Panc1 (cell line): ENCODE data around the gene SLC6A1. TPM values are rescaled to one million over a fixed set of nuclear protein-coding genes. Genes with fewer than 3 reads are reported as not detected.

ENCODE experiments used
- ATAC-seq: fragments of 200-7000 bp; cut with Tn5 transposase; 2 replicates; pipeline ENCODE4 v1.9.1; 2020; ENCODE audit warnings: mild to moderate bottlenecking, moderate library complexity
- BruUV-seq: library from RNA; stranded (reverse); fragments of 400-500 nt; replicated peaks from 2 replicates; lab custom pipeline; 2021; lab: Mats Ljungman, UMichigan
- CTCF ChIA-PET: fragments of 300-600 bp; sonication (Branson Sonifier 250); formaldehyde crosslinking; loops from one replicate; lab custom pipeline; 2022; ENCODE audit warnings: antibody characterized with exemption; lab: Charles Lee
- POLR2A ChIA-PET: fragments of 300-600 bp; sonication (Branson Sonifier 250); formaldehyde crosslinking; loops from one replicate; lab custom pipeline; 2022; ENCODE audit warnings: antibody characterized with exemption; lab: Charles Lee
- DNase-seq: peaks from one replicate; pipeline ENCODE4 v3.0.0-alpha.2; 2010; ENCODE audit warnings: low read depth, low spot score
- H3K27ac ChIP-seq: 2 replicates; pipeline ENCODE4 v1.5.1; 2011; ENCODE audit warnings: mild to moderate bottlenecking, low read length, inconsistent platforms
- H3K27me3 ChIP-seq: fragments of 200-500 bp; sonication (Bioruptor generic); 2 replicates; pipeline ENCODE4 v1.6.0; 2014; ENCODE audit warnings: low read length, inconsistent platforms; ENCODE audit not compliant: control insufficient read depth, insufficient read depth
- H3K36me3 ChIP-seq: fragments of 200-500 bp; sonication (Bioruptor generic); 2 replicates; pipeline ENCODE4 v1.5.1; 2014; ENCODE audit warnings: inconsistent platforms, mild to moderate bottlenecking, low read length, moderate library complexity; ENCODE audit not compliant: control insufficient read depth, insufficient read depth
- H3K4me1 ChIP-seq: 2 replicates; pipeline ENCODE4 v1.5.1; 2011; ENCODE audit warnings: inconsistent platforms, mild to moderate bottlenecking, low read length, moderate library complexity; ENCODE audit not compliant: control insufficient read depth, insufficient read depth
- H3K4me3 ChIP-seq, 2 experiments: 2 replicates each; pipeline ENCODE4 v1.5.1; 2011 to 2012; ENCODE audit warnings: low read depth in 2 of 2, low read length in 2 of 2, mild to moderate bottlenecking in 2 of 2, inconsistent platforms in 1 of 2, moderate library complexity in 1 of 2
- H3K9me3 ChIP-seq: fragments of 200-500 bp; sonication (Bioruptor generic); 2 replicates; pipeline ENCODE4 v1.5.1; 2014; ENCODE audit warnings: low read depth, mild to moderate bottlenecking, inconsistent platforms, low read length, moderate library complexity; ENCODE audit not compliant: control insufficient read depth, insufficient read depth
- POLR2AphosphoS5 ChIP-seq: IDR thresholded peaks from 2 replicates; pipeline ENCODE4 v1.6.1; 2012; ENCODE audit warnings: mild to moderate bottlenecking, low read depth, low read length, moderate library complexity
- SIN3A ChIP-seq: IDR thresholded peaks from 2 replicates; pipeline ENCODE4 v1.6.1; 2012; ENCODE audit warnings: low read depth, mild to moderate bottlenecking, low read length, moderate library complexity, borderline replicate concordance; ENCODE audit not compliant: insufficient read depth
- TCF7L2 ChIP-seq: IDR thresholded peaks from 2 replicates; pipeline ENCODE4 v1.6.1; 2011; ENCODE audit warnings: mild to moderate bottlenecking, low read depth, low read length, inconsistent platforms
- in situ Hi-C: cut with HindIII; loops from 2 replicates; pipeline ENCODE4 v1.10.0; 2016; ENCODE audit warnings: low sequenced_read_pairs, low pct_unique_long_range_greater_than_20kb
- intact Hi-C: fragments of 100-400 bp; cut with micrococcal nuclease; formaldehyde crosslinking; loops from one replicate; pipeline ENCODE4 v1.10.0; 2022; ENCODE audit not compliant: unreplicated experiment
- total RNA-seq: library from RNA; stranded (reverse); gene quantifications from one replicate; pipeline ENCODE4 v1.2.1, GENCODE V29; 2021; ENCODE audit not compliant: unreplicated experiment
- TF ChIP-seq, protein P1 (sequence below), 2 experiments: IDR thresholded peaks; 2 replicates each; pipeline ENCODE4 v1.6.1; 2011 to 2012; ENCODE audit warnings: low read depth in 2 of 2, control low read depth in 1 of 2, low read length in 1 of 2, mild to moderate bottlenecking in 1 of 2, moderate library complexity in 1 of 2; ENCODE audit not compliant: insufficient read depth in 1 of 2
- TF ChIP-seq, protein P2 (sequence below): fragments of 450-650 bp; IDR thresholded peaks from 2 replicates; pipeline ENCODE4 v1.5.1; 2017; ENCODE audit warnings: mild to moderate bottlenecking

Gene SLC6A1
- total RNA-seq, 1 experiment from 2014 or later: not detected

DNA sequence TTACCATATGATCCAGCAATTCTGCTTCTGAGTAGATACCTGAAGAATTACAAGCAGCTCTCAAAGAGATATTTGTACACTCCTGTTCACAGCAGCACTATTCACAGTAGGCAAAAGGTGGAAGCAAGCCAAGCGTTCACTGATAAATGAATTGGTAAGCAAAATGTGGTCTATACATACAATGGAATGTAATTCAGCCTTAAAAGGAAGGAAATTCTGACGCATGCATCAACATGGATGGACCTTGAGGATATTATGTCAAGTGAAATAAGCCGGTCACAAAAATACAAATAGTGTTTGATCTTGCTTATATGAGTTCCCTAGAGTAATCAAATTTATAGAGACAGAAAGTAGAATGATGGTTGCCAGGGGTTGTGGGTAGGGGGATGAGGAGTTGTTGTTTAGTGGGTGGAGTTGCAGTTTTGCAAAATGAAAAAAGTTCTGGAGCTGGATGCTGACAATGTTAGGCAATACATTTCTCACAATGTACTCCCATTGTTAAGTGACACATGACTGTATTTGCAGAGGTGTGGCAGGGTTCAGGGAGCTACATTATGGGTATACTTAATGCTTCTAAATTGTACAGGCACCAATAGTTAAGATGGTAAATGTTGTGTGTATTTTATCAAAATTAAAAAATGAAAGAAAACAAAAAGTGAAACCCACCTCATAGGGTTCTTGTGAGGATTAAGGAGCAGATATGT, 26.7 kb downstream of the SLC6A1 start:
- Histone ChIP-seq H3K4me1 (no peaks in the 10 kb centered on the region), H3K27me3 (no peaks in the 10 kb centered on the region; the same call in none of the 2 replicates), H3K9me3 (no peaks in the 10 kb centered on the region), H3K36me3 (no peaks in the 10 kb centered on the region), H3K27ac (no peak overlapping the region), H3K4me3 (no peak overlapping the region)
- DNase-seq (no peak), ATAC-seq (no peak)
- ChIA-PET CTCF (no interaction called here), POLR2A (no interaction called here)
- in situ Hi-C loops (no loop called here), intact Hi-C loops (no loop called here)
- TF ChIP-seq SIN3A (no peak), POLR2AphosphoS5 (no peak), TCF7L2 (no peak)
- TF ChIP-seq, protein P1, sequence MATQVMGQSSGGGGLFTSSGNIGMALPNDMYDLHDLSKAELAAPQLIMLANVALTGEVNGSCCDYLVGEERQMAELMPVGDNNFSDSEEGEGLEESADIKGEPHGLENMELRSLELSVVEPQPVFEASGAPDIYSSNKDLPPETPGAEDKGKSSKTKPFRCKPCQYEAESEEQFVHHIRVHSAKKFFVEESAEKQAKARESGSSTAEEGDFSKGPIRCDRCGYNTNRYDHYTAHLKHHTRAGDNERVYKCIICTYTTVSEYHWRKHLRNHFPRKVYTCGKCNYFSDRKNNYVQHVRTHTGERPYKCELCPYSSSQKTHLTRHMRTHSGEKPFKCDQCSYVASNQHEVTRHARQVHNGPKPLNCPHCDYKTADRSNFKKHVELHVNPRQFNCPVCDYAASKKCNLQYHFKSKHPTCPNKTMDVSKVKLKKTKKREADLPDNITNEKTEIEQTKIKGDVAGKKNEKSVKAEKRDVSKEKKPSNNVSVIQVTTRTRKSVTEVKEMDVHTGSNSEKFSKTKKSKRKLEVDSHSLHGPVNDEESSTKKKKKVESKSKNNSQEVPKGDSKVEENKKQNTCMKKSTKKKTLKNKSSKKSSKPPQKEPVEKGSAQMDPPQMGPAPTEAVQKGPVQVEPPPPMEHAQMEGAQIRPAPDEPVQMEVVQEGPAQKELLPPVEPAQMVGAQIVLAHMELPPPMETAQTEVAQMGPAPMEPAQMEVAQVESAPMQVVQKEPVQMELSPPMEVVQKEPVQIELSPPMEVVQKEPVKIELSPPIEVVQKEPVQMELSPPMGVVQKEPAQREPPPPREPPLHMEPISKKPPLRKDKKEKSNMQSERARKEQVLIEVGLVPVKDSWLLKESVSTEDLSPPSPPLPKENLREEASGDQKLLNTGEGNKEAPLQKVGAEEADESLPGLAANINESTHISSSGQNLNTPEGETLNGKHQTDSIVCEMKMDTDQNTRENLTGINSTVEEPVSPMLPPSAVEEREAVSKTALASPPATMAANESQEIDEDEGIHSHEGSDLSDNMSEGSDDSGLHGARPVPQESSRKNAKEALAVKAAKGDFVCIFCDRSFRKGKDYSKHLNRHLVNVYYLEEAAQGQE (IDR thresholded peaks at IDR 0.05; ENCODE audit: insufficient read depth in 1 of 2, low read depth in 2 of 2, low read length in 1 of 2): no peak
- TF ChIP-seq, protein P2, sequence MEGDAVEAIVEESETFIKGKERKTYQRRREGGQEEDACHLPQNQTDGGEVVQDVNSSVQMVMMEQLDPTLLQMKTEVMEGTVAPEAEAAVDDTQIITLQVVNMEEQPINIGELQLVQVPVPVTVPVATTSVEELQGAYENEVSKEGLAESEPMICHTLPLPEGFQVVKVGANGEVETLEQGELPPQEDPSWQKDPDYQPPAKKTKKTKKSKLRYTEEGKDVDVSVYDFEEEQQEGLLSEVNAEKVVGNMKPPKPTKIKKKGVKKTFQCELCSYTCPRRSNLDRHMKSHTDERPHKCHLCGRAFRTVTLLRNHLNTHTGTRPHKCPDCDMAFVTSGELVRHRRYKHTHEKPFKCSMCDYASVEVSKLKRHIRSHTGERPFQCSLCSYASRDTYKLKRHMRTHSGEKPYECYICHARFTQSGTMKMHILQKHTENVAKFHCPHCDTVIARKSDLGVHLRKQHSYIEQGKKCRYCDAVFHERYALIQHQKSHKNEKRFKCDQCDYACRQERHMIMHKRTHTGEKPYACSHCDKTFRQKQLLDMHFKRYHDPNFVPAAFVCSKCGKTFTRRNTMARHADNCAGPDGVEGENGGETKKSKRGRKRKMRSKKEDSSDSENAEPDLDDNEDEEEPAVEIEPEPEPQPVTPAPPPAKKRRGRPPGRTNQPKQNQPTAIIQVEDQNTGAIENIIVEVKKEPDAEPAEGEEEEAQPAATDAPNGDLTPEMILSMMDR: no peak
- BruUV-seq: no TSS peak

DNA sequence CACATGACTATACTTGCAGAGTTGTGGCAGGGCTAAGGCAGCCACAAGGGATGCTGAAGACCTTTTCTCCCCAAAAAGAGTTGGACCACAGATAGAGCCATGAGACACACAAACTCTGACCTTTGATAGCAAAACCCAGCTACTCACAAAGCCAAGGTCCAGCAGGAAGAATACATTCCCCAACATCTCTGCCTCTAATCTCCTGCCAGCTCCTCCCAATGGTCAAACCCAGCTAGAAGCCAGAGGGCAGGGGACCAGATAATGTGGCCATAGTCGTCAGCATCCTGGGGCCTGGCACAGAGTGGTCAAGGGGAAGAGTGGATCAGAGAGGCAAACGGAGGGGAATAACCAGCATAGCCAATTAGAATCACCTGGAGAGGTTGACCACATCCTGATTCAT, 28.2 kb downstream of the SLC6A1 start:
- POLR2A ChIA-PET: no interaction called here
- DNase-seq (no peak), ATAC-seq (no peak)
- TF ChIP-seq POLR2AphosphoS5: no peak
- TF ChIP-seq TCF7L2: no peak
- TF ChIP-seq, protein P2: no peak
- TF ChIP-seq SIN3A: no peak
- TF ChIP-seq, protein P1 (IDR thresholded peaks at IDR 0.05; ENCODE audit: insufficient read depth in 1 of 2, low read depth in 2 of 2, low read length in 1 of 2): no peak
- Histone ChIP-seq H3K27ac (no peak overlapping the region), H3K27me3 (peaks cover 5% of the 10 kb centered on the region), H3K36me3 (no peaks in the 10 kb centered on the region), H3K4me3 (no peak overlapping the region), H3K9me3 (no peaks in the 10 kb centered on the region), H3K4me1 (no peaks in the 10 kb centered on the region)
- CTCF ChIA-PET: no interaction called here
- intact Hi-C loops: no loop called here
- in situ Hi-C loops: no loop called here
- no TSS peak for BruUV-seq
